Mucosa of gallbladder (tissue), 1 donor: Measurements from ENCODE around the gene UQCR10. TPM values are rescaled to one million over a fixed set of nuclear protein-coding genes. Genes with fewer than 3 reads are reported as not detected.

Experiments
- DNase-seq: peaks from one replicate; pipeline ENCODE4 v3.0.0-alpha.2; 2020; ENCODE audit warnings: low spot score
- total RNA-seq: library from RNA; stranded (reverse); gene quantifications from one replicate; pipeline ENCODE4 v1.2.1, GENCODE V29; 2021
- donor health status: DM: no; HTN: no; CAD: no.

Gene UQCR10
- total RNA-seq, 1 donor from 2014 or later: 106 TPM

GRCh38 chr22:29798318-29798717 is 31.1 kb downstream of the UQCR10 start:
- DNase-seq: no peak

- DNase-seq: no peak
Measured at GRCh38 chr22:29798801-29799200, 31.6 kb downstream of the UQCR10 start.

- peak; percentile 93 for DNase-seq
Measured at GRCh38 chr22:29799217-29799680, 32.1 kb downstream of the UQCR10 start.

- DNase-seq: no peak
Measured at GRCh38 chr22:29801153-29801552, 34.0 kb downstream of the UQCR10 start.

- no peak for DNase-seq
Measured at GRCh38 chr22:29801796-29802195, 34.6 kb downstream of the UQCR10 start.

GRCh38 chr22:29803190-29803589 is 36.0 kb downstream of the UQCR10 start:
- no peak for DNase-seq

- DNase-seq: no peak
Measured at GRCh38 chr22:29804985-29805384, 37.8 kb downstream of the UQCR10 start.

GRCh38 chr22:29806196-29806595 is 39.0 kb downstream of the UQCR10 start:
- no peak for DNase-seq

- DNase-seq: no peak
Measured at GRCh38 chr22:29810216-29810615, 43.0 kb downstream of the UQCR10 start.

GRCh38 chr22:29811377-29811776 is 44.2 kb downstream of the UQCR10 start:
- peak; percentile 30 for DNase-seq

- DNase-seq: no peak
Measured at GRCh38 chr22:29813126-29813525, 46.0 kb downstream of the UQCR10 start.

- no peak for DNase-seq
Measured at GRCh38 chr22:29813563-29813962, 46.4 kb downstream of the UQCR10 start.

GRCh38 chr22:29814003-29814402 is 46.8 kb downstream of the UQCR10 start:
- no peak for DNase-seq

GRCh38 chr22:29815580-29815979 is 48.4 kb downstream of the UQCR10 start:
- DNase-seq: no peak

GRCh38 chr22:29816128-29816527 is 49.0 kb downstream of the UQCR10 start:
- no peak for DNase-seq

- DNase-seq: no peak
Measured at GRCh38 chr22:29816539-29816938, 49.4 kb downstream of the UQCR10 start.

- DNase-seq: no peak
Measured at GRCh38 chr22:29816980-29817379, 49.8 kb downstream of the UQCR10 start.

- DNase-seq: no peak
Measured at GRCh38 chr22:29817724-29818123, 50.6 kb downstream of the UQCR10 start.

- no peak for DNase-seq
Measured at GRCh38 chr22:29819501-29819900, 52.3 kb downstream of the UQCR10 start.

Other genes starting within 250 kb of the UQCR10 start
- 39.8 TPM for gene THOC5, start 213.6 kb upstream of the UQCR10 start, total RNA-seq
- 56.6 TPM for gene NIPSNAP1, start 186.3 kb upstream of the UQCR10 start, total RNA-seq
- gene NF2, start 163.7 kb upstream of the UQCR10 start, total RNA-seq: 36.2 TPM
- not detected for gene CABP7, start 47.4 kb upstream of the UQCR10 start, total RNA-seq
- gene ZMAT5, start 362 bp upstream of the UQCR10 start, total RNA-seq: 18.7 TPM
- 60.7 TPM for gene ASCC2, start 70.9 kb downstream of the UQCR10 start, total RNA-seq
- 50.7 TPM for gene MTMR3, start 115.8 kb downstream of the UQCR10 start, total RNA-seq